ENCODE data around the gene DNAJC12.

The DNAJC12 gene

GRCh38 chr10:67809107-67809506 lies 28.9 kb downstream of the DNAJC12 start:
- in situ Hi-C loops (cut with HindIII; ENCODE audit: low sequenced_read_pairs), result no loop called here
- no peak overlapping the region for H3K4me3 ChIP-seq (ENCODE audit: low read depth, low read length)
- no peak for DNase-seq (ENCODE audit: low read depth)
- TF ChIP-seq, protein P1, sequence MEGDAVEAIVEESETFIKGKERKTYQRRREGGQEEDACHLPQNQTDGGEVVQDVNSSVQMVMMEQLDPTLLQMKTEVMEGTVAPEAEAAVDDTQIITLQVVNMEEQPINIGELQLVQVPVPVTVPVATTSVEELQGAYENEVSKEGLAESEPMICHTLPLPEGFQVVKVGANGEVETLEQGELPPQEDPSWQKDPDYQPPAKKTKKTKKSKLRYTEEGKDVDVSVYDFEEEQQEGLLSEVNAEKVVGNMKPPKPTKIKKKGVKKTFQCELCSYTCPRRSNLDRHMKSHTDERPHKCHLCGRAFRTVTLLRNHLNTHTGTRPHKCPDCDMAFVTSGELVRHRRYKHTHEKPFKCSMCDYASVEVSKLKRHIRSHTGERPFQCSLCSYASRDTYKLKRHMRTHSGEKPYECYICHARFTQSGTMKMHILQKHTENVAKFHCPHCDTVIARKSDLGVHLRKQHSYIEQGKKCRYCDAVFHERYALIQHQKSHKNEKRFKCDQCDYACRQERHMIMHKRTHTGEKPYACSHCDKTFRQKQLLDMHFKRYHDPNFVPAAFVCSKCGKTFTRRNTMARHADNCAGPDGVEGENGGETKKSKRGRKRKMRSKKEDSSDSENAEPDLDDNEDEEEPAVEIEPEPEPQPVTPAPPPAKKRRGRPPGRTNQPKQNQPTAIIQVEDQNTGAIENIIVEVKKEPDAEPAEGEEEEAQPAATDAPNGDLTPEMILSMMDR (IDR thresholded peaks at IDR 0.05; ENCODE audit: low read depth, low read length, missing control alignments), result no peak

GRCh38 chr10:67808704-67809103 lies 29.3 kb downstream of the DNAJC12 start:
- TF ChIP-seq, protein P1 (IDR thresholded peaks at IDR 0.05; ENCODE audit: low read depth, low read length, missing control alignments), result no peak
- DNase-seq (ENCODE audit: low read depth), result no peak
- H3K4me3 ChIP-seq (ENCODE audit: low read depth, low read length), result no peak overlapping the region
- in situ Hi-C loops (cut with HindIII; ENCODE audit: low sequenced_read_pairs), result no loop called here

- TF ChIP-seq, protein P1 (IDR thresholded peaks at IDR 0.05; ENCODE audit: low read depth, low read length, missing control alignments), result no peak
- H3K4me3 ChIP-seq (ENCODE audit: low read depth, low read length), result no peak overlapping the region
- no peak for DNase-seq (ENCODE audit: low read depth)
- in situ Hi-C loops (cut with HindIII; ENCODE audit: low sequenced_read_pairs), result no loop called here
Measured at GRCh38 chr10:67807855-67808456, 30.0 kb downstream of the DNAJC12 start.

DNA sequence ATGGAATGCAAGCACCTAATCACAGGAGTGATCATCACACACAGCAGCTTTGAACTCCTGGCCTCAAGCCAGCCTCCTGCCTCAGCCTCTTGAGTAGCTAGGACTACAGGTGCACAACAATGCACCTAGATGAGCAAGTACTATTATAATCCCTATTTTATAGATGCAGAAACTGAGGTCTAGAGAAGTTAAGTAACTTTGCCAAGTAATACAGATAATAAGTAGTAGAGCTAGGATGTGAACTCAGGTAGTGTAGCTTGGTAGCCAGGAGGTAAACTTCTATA lies 33.7 kb downstream of the DNAJC12 start:
- in situ Hi-C loops (cut with HindIII; ENCODE audit: low sequenced_read_pairs), result no loop called here
- TF ChIP-seq, protein P1 (IDR thresholded peaks at IDR 0.05; ENCODE audit: low read depth, low read length, missing control alignments), result no peak
- no peak overlapping the region for H3K4me3 ChIP-seq (ENCODE audit: low read depth, low read length)
- DNase-seq (ENCODE audit: low read depth), result no peak

GRCh38 chr10:67803588-67804394 lies 34.2 kb downstream of the DNAJC12 start:
- TF ChIP-seq, protein P1 (IDR thresholded peaks at IDR 0.05; ENCODE audit: low read depth, low read length, missing control alignments), result no peak
- in situ Hi-C loops (cut with HindIII; ENCODE audit: low sequenced_read_pairs), result no loop called here
- H3K4me3 ChIP-seq (ENCODE audit: low read depth, low read length), result no peak overlapping the region
- DNase-seq (ENCODE audit: low read depth), result no peak

GRCh38 chr10:67802767-67803538 lies 35.0 kb downstream of the DNAJC12 start:
- in situ Hi-C loops (cut with HindIII; ENCODE audit: low sequenced_read_pairs), result no loop called here

More at GRCh38 chr10:67802767-67803538, 35.0 kb downstream of the DNAJC12 start:
- H3K4me3 ChIP-seq (ENCODE audit: low read depth, low read length), result no peak overlapping the region
- TF ChIP-seq, protein P1 (IDR thresholded peaks at IDR 0.05; ENCODE audit: low read depth, low read length, missing control alignments), result no peak
- no peak for DNase-seq (ENCODE audit: low read depth)

All from astrocyte of the cerebellum (primary cell).